ENCODE data around the gene HMX1.

The HMX1 gene

DNA sequence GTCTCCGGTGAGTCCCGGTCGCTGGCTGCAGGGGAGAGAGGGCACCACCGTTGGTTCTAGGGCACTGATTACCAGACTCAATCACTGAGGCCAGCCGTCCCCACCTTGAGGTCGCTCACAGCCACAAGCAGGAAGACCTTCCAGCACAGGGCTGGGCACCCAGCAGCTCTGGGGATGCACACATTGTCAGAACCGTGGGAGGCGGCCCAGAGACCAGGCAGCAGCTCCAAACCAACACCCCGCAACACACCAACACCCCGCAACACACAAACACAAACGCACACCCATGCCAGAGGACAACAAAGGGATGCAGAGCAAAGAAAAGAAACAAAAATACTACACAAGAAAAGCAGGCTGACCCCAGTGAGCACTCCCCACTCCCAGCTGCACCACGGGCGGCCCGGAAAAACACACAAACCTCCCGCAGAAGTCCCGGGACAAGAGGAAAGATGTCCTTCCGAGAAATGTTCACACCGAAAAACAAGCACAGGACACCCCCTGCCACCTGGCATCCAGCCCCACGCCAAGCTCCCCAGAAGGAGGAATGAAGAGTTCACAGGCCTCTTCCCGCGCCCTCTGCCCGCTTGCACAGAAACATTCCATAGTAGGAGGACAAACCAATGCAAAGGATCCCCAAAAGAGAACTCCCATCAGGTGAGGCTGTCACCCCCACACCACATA, 3.2 kb downstream of the HMX1 start:
- DNase-seq (ENCODE audit: low read depth), result no peak

DNA sequence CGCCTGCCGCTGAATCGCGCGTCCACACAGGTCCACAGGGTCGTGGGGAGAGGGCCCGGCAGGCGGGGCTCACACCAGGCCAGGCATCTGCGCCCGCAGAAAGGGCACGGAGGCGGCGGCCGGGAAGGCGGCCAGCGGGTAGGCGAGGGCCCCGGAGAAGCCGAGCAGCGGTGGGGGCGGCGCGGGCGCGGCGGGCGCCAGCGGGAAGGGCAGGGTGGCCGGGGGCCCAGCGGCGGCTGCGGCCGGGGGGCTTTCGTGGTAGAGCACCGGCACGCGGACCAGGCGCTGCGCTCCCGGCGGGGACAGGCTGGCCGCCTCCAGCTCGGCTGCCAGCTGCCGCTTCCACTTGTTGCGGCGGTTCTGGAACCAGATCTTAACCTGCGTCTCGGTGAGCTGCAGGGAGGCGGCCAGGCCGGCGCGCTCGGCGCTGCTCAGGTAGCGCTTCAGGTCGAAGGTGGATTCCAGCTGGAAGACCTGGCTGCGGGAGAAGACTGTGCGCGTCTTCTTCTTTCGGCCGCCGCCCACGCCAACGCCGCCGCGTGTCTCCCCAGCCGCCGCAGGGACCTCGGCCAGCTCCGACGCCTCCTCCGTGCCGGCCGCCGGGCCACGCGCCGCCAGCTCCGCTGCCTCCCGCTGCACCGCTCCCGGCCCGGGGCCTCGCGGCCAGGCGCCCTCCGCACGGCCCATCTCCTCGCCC, 3.9 kb downstream of the HMX1 start:
- DNase-seq (ENCODE audit: low read depth), result no peak

GRCh38 chr4:8866828-8867623, 4.6 kb downstream of the HMX1 start:
- DNase-seq (ENCODE audit: low read depth), result no peak

DNA sequence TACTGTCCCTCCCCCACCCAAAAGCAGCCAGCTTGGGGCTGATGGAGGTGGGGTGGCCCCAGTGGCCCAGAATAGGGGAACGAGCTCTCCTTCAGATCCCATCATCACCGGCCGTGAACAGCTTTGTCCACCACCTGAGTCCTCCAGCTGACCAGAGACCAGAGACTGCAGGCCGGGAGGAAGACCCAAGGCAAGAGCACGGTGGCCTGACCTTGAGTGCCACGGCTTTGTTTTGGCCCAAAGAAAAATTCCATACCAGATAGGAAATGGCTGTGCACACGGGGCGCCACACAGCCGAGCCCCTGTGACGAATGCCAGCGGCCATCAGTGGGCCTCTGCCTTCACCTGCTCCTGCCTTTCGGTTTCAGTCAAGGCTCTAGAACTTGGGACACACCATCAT, 5.2 kb downstream of the HMX1 start:
- DNase-seq (ENCODE audit: low read depth), result no peak

- DNase-seq (ENCODE audit: low read depth), result no peak
Observed at GRCh38 chr4:8865681-8866310, 5.8 kb downstream of the HMX1 start.

DNA sequence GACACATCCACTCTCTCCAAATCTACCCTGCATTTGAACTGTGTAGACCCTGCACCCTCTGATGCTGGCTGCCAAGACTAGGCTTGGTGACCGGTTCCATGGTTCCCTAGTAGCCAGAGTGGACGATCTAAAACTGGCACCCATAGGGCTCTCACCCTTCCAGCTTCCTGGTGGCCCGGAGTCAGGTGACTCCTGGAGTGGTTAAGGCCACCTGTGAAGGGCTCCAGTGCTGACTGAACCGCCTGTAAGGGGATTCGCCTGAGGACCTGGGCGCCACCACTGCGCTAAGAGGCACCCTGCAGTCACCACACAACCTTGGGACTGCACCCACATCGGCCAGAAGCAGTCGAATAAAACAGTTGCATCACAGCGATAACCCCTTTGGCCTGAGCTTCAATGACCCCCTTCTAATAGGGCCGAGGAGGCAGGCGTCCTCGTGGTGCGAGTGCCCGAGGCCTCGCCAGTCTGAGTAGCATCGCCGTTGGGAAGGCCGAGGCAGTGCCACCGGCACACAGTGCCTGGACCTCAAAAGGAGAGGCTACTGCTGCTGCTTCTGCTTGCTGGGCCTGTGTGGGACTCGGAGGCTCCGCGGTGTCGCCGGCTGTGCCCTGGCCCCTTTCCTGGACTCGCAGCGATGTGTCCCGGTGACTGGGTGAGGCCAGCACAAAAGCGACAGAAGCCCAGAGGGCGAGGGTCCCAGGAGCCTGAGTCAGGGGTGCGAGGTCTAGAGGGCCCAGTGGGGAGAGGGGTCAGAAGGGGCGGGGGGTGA, 6.5 kb downstream of the HMX1 start:
- no peak for DNase-seq (ENCODE audit: low read depth)

DNA sequence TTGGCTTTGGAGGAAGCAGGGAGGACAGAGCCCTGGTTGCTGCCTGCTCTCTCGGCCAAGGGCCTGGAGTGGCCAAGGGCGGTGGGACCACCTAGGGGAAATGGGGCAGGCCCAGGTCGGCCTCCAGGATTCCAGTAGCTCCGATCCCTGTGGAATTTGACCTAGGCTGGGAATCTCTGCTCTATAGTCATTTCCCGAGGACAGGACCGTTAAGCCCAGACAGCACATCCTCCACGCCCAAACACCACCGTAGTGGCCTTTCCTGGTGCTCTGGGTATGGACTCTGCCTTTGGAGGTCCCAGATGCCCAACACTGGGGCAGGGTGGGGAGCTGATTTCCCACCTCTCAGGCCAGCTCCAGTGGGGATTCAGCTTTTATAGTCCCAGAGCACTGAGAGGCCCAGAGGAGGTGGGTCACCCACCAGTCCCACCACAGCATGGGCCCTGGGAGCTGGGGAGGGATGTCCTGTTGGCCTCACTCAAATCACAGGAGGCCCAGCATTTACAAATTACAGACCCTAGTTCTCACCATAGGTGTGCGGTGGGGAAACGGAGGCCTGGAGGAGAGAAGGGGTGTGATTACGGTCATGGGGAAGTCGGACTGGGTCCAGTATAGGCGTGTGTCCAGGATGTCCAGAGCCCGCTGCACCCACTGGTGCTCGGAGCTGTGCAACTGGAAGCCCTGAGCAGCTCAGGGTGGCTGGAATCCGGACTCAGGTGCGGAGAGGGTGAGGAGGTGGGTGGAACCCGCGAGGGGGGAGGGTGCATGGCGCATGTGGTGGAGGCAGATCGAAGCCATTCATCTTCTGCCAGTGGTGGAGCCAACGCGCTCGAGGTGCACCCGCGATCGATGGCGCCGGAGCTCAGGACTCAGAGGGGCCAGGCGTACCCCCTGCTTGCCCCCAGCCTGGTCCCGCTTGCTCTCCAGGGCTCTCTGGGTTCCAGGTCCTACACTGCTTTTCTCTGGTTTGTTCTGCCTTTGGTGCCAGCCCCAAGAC, 7.7 kb downstream of the HMX1 start:
- DNase-seq (ENCODE audit: low read depth), result no peak

- no peak for DNase-seq (ENCODE audit: low read depth)
Observed at GRCh38 chr4:8862800-8863685, 8.6 kb downstream of the HMX1 start.

DNA sequence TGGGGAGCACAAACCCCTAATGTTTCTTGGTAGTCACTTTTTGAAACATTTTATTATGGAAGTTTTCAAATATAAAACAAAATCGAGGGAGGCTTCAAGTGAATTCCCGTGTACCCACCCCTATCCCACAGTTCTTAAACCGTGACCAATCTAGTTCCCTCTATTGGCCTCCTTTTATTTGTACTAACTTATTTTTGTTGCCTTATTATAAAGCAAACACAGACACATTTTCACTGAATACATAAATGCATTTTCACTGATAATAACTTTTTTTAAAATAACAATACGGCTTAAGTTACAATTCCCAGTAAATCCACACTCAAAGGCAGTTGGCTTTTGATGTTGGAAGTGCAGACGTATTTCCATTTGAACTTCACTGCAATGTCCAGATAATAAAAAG, 9.3 kb downstream of the HMX1 start:
- DNase-seq (ENCODE audit: low read depth), result no peak

DNA sequence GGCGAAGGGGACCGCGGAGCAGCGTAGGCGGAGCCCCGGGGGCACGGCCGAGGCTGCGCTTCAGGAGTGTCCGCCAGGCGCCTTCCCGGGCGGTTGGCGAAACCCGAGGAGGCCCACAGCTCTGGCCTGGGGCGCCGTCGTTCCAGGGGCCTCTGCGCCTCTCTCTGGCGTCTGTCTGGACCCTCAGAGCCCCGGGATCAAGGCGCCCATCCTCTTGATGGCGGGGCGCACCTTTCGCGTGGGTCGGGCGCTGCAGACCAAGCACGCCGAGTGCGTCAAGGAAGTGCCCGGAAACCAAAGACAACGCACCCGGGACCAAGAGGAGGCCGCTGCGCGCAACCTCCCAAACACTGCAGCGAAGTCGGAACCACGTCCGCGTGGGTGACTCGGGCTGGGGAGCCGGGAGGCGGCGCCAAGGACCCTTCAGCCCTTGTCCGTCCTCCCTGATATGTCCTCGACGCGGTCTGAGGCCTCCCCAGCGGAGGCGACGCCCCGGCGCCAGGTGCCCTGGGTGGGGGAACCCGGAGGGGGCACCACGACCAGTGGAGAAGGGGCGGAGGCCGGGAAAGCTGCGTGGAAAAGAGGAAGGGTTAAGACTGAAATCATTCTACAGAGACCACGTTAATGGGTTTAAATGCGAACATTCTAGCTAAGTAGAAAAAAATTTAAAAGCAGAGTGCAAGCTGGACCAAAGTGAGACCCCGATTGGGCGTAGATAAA, 9.9 kb downstream of the HMX1 start:
- no peak for DNase-seq (ENCODE audit: low read depth)

GRCh38 chr4:8860892-8861575, 10.6 kb downstream of the HMX1 start:
- no peak for DNase-seq (ENCODE audit: low read depth)

DNA sequence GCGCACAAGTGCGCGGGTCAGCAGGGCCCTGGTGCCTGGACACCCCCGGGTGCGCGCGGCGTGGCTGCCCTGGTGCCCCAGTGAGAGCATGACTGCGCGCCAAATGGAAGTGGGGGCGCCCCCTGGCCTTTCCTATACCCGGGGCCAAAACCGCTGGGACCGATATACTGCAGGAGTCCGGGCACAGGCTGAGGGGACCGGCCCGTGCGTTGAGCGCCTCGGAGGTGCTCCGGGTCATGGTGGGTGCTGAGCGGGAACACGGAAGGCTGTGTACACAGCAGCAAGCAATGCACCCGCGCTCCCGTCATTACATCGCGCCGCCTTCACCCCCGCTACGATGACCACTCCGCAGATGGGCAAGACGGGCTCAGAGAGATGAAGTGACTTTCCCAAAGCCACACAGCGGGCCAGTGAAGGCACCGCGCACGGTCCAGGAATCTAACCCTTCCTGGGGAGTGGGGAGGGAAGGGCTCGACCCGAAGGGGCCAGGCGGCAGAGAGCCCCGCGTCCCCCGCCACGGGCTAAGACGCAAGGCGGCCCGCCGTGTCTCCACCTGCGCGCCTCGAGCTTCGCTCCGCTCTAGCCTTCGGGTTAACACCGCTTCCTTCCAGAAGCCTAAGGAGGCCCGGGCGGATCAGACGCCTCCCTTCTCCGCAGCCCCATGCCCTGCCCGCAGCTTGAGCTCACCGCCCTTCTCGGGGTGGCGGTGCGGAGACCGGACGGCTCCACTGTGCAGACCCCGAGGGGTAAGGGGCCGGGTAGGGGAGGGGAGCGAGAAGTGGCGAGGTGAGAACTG, 11.3 kb downstream of the HMX1 start:
- no peak for DNase-seq (ENCODE audit: low read depth)

DNA sequence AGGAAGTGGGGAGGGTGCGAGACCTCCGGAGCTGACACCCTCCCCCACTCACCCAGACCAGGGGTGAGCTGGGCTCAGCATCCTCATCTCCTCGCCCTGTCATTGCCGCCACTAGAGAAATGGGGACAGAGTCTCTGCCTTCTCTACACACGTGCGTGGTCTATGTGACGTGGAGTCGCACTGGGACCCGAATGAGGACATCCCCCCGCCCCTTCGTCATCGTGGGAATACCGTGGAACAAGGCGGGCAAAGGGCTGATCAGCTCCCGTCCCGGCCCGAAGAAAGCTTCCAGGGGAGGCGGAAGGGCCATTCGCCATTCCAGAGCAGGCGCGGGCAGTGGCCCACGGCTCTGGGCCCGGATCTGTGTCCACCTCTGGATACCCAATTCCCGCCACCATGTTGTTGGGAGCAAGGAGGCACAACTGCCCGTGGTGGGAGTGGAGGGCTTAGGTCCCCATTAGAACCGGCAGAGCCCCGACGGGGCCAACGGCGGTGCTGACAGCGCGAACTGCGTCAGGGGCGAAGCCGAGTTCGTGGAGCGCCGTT, 12.0 kb downstream of the HMX1 start:
- DNase-seq (ENCODE audit: low read depth), result no peak

- DNase-seq (ENCODE audit: low read depth), result no peak
Observed at GRCh38 chr4:8858701-8859210, 12.9 kb downstream of the HMX1 start.

DNA sequence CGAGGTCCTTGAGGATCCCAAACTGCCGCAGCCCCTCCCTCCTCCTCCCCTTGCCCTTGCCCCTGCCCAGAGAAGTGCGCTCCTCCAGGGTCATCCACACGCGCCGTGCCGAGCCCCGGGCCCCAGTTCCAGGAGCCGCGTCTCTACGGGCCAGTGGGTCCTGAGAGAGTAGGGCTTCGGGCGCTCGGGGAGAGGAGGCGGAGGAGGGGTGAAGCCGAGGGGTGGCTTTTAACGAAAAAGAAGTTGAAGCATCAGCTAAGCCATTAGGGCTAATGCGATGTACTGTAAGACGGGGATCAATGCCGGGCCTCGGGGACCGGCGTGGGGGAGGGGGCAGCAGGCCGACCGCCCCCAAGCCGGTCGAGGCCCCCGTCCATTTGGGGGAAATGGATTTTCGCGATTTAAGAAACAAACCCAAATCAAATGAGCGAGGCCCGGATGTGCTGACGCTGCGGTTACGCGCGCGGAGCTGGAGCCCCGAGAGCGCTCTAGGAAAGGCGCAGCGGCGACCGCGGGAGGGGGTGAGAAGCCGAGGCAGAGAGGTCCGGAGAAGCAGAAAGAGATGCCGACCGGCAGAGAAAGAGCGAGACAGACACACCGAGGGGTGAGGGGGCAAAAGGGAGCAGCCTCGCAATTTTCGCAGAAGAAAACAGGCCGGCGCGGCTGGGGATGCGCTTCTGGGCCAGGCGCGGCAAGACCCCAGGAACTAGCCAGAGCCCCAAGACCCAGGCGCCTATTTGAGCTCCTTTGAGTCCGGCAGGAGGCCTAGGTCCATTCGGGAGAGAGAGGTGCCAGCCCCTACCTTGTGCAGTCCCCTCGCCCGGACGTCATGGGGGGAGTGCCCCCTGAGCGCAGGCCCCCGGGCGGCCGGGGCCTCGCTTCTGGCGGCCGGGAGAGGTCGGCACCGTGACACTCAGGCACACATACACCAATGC, 13.6 kb downstream of the HMX1 start:
- no peak for DNase-seq (ENCODE audit: low read depth)

Measured in stimulated activated CD8-positive, alpha-beta memory T cell treated with anti-CD3 and anti-CD28 coated beads, Interleukin-12 subunit alpha, Interleukin-12 subunit beta, amount 100 ng/mL, for 4 hours (primary cell).